ENCODE results near the gene PPP6R2. TPM values are rescaled to one million over a fixed set of nuclear protein-coding genes. Genes with fewer than 3 reads are reported as not detected.

PPP6R2 gene
- total and polyA plus RNA-seq, 2 donors (not counting 3 experiments of a cell fraction or from before 2014, with no cell fraction given) = 38.6 to 54.6 TPM

GRCh38 chr22:50346470-50346869 is 3.3 kb downstream of the PPP6R2 start:
- FAIRE-seq (no peak), DNase-seq (ENCODE audit: low read depth, low spot score) (no peak)
- Histone ChIP-seq H3K4me3 (replicated peaks in 1 of 3; ENCODE audit: insufficient read depth in 1 of 3, low read depth in 1 of 3, low read length in 3 of 3) (no peak overlapping the region), H3K4me1 (ENCODE audit: control insufficient read depth, extremely low read depth, insufficient read depth, low read length) (peaks cover 5% of the 10 kb centered on the region), H3K27ac (ENCODE audit: insufficient read depth, low read depth, low read length) (no peak overlapping the region), H3K9me3 (replicated peaks; ENCODE audit: control insufficient read depth, insufficient read depth, low read length) (no peaks in the 10 kb centered on the region), H3K27me3 (ENCODE audit: control insufficient read depth in 2 of 2, insufficient read depth in 2 of 2, low read length in 2 of 2) (no peaks in the 10 kb centered on the region), H3K9ac (replicated peaks; ENCODE audit: extremely low read depth, insufficient read depth, low read length) (no peak overlapping the region), H3K36me3 (ENCODE audit: control insufficient read depth in 2 of 2, extremely low read depth in 1 of 2, insufficient read depth in 2 of 2, low read length in 2 of 2) (no peaks in the 10 kb centered on the region), H3K4me2 (ENCODE audit: insufficient read depth, low read length) (no peak overlapping the region), H3K79me2 (ENCODE audit: control insufficient read depth, insufficient read depth, low read length) (peaks cover 35% of the 10 kb centered on the region), H2AFZ (ENCODE audit: low read depth, low read length) (no peak overlapping the region), H4K20me1 (replicated peaks; ENCODE audit: control insufficient read depth, extremely low read depth, insufficient read depth, low read length) (peaks cover 3% of the 10 kb centered on the region), H3K9me1 (replicated peaks; ENCODE audit: control insufficient read depth, extremely low read depth, insufficient read depth, low read length) (no peaks in the 10 kb centered on the region)
- POLR2A ChIA-PET = no interaction called here
- dilution Hi-C loops (cut with MboI; ENCODE audit: extremely low pct_ligation_motif_present, low sequenced_read_pairs) (no loop called here), intact Hi-C loops (cut with micrococcal nuclease) (no loop called here)
- no TSS peak for BruUV-seq (replicated peaks)
- TF ChIP-seq FOS (IDR thresholded peaks at IDR 0.05; ENCODE audit: borderline replicate concordance, insufficient read depth, low read length) (no peak), CTCF (IDR thresholded peaks at IDR 0.05; ENCODE audit: extremely low read depth in 1 of 2, insufficient read depth in 1 of 2, low read depth in 1 of 2, low read length in 2 of 2) (no peak), GATA2 (IDR thresholded peaks at IDR 0.05; ENCODE audit: insufficient read depth, insufficient read length, low read depth, low read length) (no peak), POLR2A (IDR thresholded peaks at IDR 0.05; ENCODE audit: low read depth, low read length) (no peak), EZH2 (IDR thresholded peaks at IDR 0.05; ENCODE audit: borderline replicate concordance, low read depth, low read length, severe bottlenecking) (no peak), JUN (IDR thresholded peaks at IDR 0.05; ENCODE audit: borderline replicate concordance, insufficient read depth, insufficient read length, low read depth) (no peak), MYC (IDR thresholded peaks at IDR 0.05; ENCODE audit: low read depth, low read length) (no peak), POLR2AphosphoS5 (IDR thresholded peaks at IDR 0.05; ENCODE audit: insufficient read depth, low read depth, low read length) (no peak)
- TF ChIP-seq, protein P1, sequence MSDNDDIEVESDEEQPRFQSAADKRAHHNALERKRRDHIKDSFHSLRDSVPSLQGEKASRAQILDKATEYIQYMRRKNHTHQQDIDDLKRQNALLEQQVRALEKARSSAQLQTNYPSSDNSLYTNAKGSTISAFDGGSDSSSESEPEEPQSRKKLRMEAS (IDR thresholded peaks at IDR 0.05; ENCODE audit: insufficient read depth, insufficient read length) = no peak
- CTCF ChIA-PET = no interaction called here
